RWPE1 (cell line): Measurements from ENCODE around the gene NMT2.
"Not testable (repeated sequence)": the region's sequence is repeated elsewhere in the genome, so short reads cannot be mapped to it uniquely, and the experiment has no call there.

ENCODE experiments used
- CTCF ChIA-PET: fragments of 350-600 bp; sonication (Branson Sonifier 250); formaldehyde crosslinking; extraction: SDS; loops from one replicate; lab custom pipeline; 2021; lab: Yijun Ruan, JAX
- POLR2A ChIA-PET: fragments of 400-600 bp; formaldehyde crosslinking; extraction: SDS; loops from one replicate; lab custom pipeline; 2020; ENCODE audit warnings: antibody characterized with exemption; ENCODE audit not compliant: low non-redundant PET; lab: Yijun Ruan, JAX
- DNase-seq: peaks from one replicate; pipeline ENCODE4 v3.0.0; 2012; ENCODE audit warnings: low spot score
- H3K27ac ChIP-seq: fragments of 450-650 bp; 2 replicates; pipeline ENCODE4 v1.5.1; 2017
- TF ChIP-seq, protein P1 (sequence below): fragments of 450-650 bp; conservative IDR thresholded peaks from 2 replicates; pipeline ENCODE4 v1.5.1; 2017; ENCODE audit warnings: low read depth, mild to moderate bottlenecking

NMT2 gene

DNA sequence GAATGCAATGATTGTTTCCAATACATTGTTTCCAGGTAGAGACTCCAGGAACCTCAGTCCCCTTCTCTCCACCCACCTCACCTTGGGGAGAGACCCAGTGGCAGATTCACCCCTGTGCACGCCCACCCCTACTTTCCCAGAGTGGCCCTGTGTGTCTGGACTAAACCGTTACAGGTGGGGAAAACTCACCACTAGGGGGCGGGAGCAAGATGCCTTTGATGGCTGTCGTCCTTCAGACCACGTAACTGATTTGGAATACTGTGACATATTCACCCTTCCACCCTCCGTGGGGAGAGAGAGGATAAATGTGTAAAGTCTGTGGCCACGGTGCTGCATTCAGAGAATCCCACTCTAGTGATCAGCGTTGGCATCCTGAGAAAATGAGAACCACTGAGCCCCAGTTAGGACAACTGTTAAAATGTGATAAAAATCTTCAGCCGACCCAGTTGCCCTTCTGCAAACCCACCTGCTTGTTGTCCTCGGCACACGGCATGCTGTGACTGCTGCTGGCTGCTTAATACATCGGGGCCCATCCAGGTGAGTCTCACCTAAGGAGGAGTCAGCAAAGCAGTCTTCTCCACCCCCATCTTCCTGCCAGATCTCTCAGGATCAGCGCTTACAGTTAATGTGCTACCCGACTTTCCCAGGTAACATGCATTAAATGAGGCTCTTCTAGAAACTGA is 41.5 kb upstream of the NMT2 start:
- POLR2A ChIA-PET = no interaction called here
- DNase-seq = peak; percentile 40
- CTCF ChIA-PET = no interaction called here
- no peak overlapping the region for H3K27ac ChIP-seq
- TF ChIP-seq, protein P1, sequence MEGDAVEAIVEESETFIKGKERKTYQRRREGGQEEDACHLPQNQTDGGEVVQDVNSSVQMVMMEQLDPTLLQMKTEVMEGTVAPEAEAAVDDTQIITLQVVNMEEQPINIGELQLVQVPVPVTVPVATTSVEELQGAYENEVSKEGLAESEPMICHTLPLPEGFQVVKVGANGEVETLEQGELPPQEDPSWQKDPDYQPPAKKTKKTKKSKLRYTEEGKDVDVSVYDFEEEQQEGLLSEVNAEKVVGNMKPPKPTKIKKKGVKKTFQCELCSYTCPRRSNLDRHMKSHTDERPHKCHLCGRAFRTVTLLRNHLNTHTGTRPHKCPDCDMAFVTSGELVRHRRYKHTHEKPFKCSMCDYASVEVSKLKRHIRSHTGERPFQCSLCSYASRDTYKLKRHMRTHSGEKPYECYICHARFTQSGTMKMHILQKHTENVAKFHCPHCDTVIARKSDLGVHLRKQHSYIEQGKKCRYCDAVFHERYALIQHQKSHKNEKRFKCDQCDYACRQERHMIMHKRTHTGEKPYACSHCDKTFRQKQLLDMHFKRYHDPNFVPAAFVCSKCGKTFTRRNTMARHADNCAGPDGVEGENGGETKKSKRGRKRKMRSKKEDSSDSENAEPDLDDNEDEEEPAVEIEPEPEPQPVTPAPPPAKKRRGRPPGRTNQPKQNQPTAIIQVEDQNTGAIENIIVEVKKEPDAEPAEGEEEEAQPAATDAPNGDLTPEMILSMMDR = peak; percentile 69

DNA sequence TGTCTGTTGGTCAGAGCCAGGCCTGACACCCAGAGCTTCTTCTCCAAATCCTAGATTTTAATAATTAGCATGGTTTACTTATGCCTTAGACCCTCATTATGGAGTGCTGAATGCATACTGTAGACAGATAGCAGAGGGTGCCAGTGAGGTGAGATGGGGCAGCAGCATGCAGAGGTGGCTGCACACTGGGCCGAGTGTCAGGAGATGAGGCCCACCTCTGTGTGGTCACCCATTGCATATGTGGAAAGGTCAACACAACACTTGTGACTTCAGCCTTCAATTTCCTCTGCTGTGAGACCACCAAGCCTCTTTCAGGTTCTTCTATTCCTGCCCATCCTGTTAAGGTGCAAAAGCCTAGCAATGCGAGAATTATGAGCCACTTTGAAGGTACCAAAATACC is 39.7 kb upstream of the NMT2 start:
- CTCF ChIA-PET = interaction anchor here (0.7 kb wide), 1 partner anchor 43 kb away, joined by 4 read pairs; no protein-coding TSS in a partner anchor
- no peak overlapping the region for H3K27ac ChIP-seq
- POLR2A ChIA-PET = no interaction called here

DNA sequence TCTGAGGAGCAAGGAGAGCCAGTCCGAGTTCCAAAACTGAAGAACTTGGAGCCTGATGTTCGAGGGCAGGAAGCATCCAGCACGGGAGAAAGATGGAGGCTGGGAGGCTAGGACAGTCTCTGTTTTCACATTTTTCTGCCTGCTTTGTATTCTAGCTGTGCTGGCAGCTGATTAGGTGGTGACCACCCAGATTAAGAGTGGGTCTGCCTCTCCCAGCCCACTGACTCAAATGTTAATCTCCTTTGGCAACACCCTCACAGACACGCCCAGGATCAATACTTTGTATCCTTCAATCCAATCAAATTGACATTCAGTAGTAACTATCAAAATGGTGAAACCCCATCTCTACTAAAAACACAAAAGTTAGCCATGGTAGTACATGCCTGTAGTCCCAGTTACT is 38.9 kb upstream of the NMT2 start:
- DNase-seq, H3K27ac ChIP-seq, CTCF ChIA-PET, POLR2A ChIA-PET: not testable (repeated sequence)

More for the DNA sequence above, 39.7 kb upstream of the NMT2 start:
- DNase-seq = no peak
- TF ChIP-seq, protein P1 = no peak

DNA sequence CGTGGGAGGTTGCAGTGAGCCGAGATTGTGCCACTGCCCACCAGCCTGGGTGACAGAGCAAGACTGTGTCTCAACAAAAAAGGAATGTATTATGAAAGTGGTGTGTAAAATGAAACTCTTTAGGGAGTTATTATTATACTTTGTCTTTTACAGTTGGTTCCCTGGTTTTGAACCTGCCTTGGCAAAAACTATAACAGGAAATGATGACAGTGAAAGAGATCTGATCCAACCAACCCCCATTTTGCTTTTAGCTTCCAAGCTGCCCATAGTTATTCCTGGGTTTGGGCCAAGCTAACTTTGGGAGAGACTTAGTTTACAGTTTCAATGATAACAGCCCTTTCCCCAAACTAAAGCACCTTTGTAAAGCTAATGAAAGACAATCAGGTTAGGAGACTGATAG is 34.1 kb upstream of the NMT2 start:
- TF ChIP-seq, protein P1 = no peak
- ChIA-PET CTCF (interaction anchor here (0.6 kb wide), 1 partner anchor 52 kb away, joined by 3 read pairs; no protein-coding TSS in a partner anchor), POLR2A (no interaction called here)
- DNase-seq = no peak
- H3K27ac ChIP-seq = no peak overlapping the region

DNA sequence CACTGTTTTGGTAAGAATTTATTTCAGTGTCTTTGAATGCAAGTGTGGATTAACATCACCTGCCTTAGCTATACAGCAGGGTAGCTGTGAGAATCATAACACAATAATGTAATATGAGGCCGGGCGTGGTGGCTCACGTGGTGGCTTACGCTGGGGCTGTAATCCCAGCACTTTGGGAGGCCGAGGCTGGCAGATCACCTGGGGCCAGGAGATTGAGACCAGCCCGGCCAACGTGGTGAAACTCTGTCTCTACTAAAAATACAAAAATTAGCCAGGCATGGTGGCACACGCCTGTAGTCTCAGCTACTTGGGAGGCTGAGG is 33.8 kb upstream of the NMT2 start:
- H3K27ac ChIP-seq, DNase-seq, POLR2A ChIA-PET: not testable (repeated sequence)
- CTCF ChIA-PET = interaction anchor here (0.6 kb wide), 1 partner anchor 53 kb away, joined by 3 read pairs; no protein-coding TSS in a partner anchor

DNA sequence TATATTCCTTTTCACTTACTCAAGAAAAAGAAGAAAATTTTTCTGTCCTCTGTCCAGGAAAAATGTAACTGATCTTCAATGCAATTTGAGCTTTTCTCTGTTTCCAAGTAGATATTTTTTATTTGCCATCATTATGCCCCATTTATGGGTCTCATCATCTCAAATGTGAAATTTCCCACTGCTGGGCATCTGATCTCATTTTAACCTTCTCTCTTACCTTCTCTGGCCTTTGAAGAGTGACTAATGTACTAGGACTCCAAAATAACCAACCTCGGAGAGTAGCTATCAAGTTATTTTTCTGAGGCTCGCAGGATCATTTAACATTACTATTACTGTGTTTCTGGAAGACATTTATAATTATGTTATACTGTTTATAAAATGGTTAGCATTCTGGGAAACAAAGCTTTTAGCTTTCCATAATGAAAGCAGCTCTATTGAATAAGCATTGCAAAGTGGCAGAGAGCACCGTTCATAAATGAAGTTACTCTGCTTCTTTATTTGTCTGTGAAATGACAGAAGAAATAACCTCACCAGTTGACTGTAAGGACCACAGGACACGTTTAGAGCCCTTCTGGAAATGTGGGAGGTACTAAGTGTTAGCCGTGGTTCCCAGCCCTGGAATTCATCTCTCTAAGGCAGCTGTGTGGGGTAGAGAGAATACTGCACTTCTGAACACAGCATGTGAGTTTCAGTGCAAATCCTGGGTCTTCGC is 33.3 kb upstream of the NMT2 start:
- CTCF ChIA-PET = interaction anchor here (0.6 kb wide), 1 partner anchor 53 kb away, joined by 3 read pairs; no protein-coding TSS in a partner anchor
- TF ChIP-seq, protein P1 = no peak
- POLR2A ChIA-PET = no interaction called here
- DNase-seq = peak; percentile 30
- H3K27ac ChIP-seq = no peak overlapping the region

DNA sequence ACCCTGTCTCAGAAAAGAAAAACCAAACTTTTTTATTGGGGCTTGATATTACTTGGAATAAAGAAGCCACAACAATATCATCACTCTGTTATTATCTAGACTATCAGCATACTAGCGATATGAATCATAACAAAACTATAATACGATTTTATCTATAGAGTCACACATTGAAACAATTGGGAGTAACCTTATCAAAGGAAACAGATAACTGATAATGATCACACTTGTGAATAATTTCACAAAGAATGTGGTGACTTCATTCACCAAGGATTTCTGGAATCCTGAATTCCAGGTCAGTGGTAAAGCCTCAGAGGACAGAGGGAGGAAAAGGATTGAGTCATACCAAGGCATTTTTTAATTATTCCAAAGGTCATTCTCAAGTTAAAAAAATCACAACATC is 32.1 kb upstream of the NMT2 start:
- CTCF ChIA-PET = interaction anchor here (1.0 kb wide), 1 partner anchor 219 kb away, joined by 3 read pairs; no protein-coding TSS in a partner anchor
- peak overlapping the region; percentile 52; the same call in 1 of the 2 replicates for H3K27ac ChIP-seq
- TF ChIP-seq, protein P1 = no peak
- peak; percentile 87 for DNase-seq
- POLR2A ChIA-PET = no interaction called here
